Measurements from ENCODE around the gene B3GNT8. TPM values are rescaled to one million over a fixed set of nuclear protein-coding genes. Genes with fewer than 3 reads are reported as not detected.

The B3GNT8 gene
- total RNA-seq, 4 donors from 2014 or later = 11.6 to 84.4 (median 35.3) TPM

DNA sequence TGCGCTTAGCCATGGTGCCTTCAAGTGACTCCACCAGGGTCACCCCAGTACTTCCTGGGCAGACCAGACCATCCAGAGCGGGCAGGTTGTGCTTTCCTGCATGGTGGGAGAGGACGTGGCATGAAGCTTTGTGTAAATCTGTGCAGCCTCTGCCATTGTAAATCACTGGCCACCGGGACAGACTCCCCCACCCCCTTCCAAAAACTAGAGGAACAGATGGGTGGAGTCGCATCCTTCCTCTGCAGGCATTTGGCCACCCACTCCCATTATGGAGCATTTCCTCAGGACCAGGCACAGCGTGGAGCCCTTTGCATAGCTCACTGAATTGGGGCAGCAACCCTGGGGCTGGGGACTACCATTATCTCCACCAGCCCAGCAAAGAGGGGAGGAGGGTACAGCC is 21.4 kb downstream of the B3GNT8 start:
- Histone ChIP-seq H3K27ac (peak overlapping the region; percentile 67 to 96 (median 84)), H3K4me3 (no peak overlapping the region), H3K27me3 (no peaks in the 10 kb centered on the region), H3K4me1 (peaks cover 19 to 100% (median 43%) of the 10 kb centered on the region in 3 donors), H3K9me3 (no peaks in the 10 kb centered on the region), H3K36me3 (peaks cover 0 to 34% (median 4%) of the 10 kb centered on the region in 3 donors)
- no peak for TF ChIP-seq POLR2A (IDR thresholded peaks at IDR 0.05)
- TF ChIP-seq, protein P1, sequence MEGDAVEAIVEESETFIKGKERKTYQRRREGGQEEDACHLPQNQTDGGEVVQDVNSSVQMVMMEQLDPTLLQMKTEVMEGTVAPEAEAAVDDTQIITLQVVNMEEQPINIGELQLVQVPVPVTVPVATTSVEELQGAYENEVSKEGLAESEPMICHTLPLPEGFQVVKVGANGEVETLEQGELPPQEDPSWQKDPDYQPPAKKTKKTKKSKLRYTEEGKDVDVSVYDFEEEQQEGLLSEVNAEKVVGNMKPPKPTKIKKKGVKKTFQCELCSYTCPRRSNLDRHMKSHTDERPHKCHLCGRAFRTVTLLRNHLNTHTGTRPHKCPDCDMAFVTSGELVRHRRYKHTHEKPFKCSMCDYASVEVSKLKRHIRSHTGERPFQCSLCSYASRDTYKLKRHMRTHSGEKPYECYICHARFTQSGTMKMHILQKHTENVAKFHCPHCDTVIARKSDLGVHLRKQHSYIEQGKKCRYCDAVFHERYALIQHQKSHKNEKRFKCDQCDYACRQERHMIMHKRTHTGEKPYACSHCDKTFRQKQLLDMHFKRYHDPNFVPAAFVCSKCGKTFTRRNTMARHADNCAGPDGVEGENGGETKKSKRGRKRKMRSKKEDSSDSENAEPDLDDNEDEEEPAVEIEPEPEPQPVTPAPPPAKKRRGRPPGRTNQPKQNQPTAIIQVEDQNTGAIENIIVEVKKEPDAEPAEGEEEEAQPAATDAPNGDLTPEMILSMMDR (IDR thresholded peaks at IDR 0.05) = no peak
- DNase-seq = no peak
- WGBS, 2 donors = 90 to 100% methylated on average over 2 to 4 of the region's 6 CpGs
- intact Hi-C loops (cut with DNase I) = no loop called here

DNA sequence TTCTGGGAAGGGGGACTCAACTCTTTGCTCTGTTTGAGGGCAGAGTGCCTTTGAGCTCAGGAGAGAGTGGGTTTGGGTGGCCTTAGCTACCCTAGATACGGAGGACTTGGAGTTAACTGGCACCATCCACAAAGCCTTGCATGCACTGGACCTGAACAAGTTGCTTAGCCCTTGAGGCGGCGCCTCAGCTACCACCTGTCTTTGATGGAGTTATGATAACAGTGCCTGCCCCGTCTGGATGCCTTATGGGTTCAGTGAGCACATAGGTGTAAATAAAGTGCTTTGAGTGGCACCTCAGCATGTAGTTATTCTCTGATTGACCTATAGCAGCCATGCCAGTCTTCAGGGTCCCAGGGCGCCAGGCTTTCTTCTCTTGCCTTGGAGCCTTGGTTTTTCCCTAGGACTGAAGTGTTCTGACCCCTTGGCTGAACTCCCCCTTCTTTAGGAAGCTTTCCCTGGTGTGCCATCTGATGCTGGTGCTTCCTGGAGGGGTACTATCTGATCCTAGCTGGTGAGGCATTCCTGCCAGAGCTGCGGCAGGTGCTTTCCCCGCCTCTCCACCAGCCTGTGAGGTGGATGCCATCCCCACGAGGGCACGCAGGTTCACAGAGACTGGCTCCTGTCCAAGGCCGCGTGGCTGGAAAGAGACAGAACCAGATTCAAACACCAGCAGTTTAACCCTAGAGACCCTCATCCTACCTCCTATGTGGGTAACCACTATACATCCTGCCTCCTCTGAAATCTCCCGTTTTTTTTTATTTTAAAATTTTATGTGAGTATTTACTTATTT is 23.8 kb downstream of the B3GNT8 start:
- peaks cover 21 to 99% (median 40%) of the 10 kb centered on the region in 3 donors for H3K4me1 ChIP-seq
- no peaks in the 10 kb centered on the region for H3K9me3 ChIP-seq
- no peak for DNase-seq
- WGBS, 2 donors = 60 to 65% methylated on average over 10 to 12 of the region's 12 CpGs
- intact Hi-C loops (cut with DNase I) = no loop called here
- H3K4me3 ChIP-seq = no peak overlapping the region
- peak overlapping the region in 3 of 4 donors; percentile 75 to 96 (median 80) for H3K27ac ChIP-seq
- no peaks in the 10 kb centered on the region for H3K27me3 ChIP-seq
- TF ChIP-seq POLR2A (IDR thresholded peaks at IDR 0.05) = no peak
- TF ChIP-seq, protein P1 (IDR thresholded peaks at IDR 0.05) = no peak
- H3K36me3 ChIP-seq = peaks cover 0 to 38% (median 0%) of the 10 kb centered on the region in 3 donors

- H3K27me3 ChIP-seq = no peaks in the 10 kb centered on the region
- no peak overlapping the region for H3K4me3 ChIP-seq
- H3K9me3 ChIP-seq = no peaks in the 10 kb centered on the region
- H3K36me3 ChIP-seq = peaks cover 0 to 35% (median 0%) of the 10 kb centered on the region in 3 donors
- H3K27ac ChIP-seq = peak overlapping the region; percentile 68 to 96 (median 74)
- DNase-seq = no peak
- 61 to 77% methylated on average over 3 of the region's 3 CpGs for WGBS, 2 donors
- no peak for TF ChIP-seq POLR2A (IDR thresholded peaks at IDR 0.05)
- TF ChIP-seq, protein P1 (IDR thresholded peaks at IDR 0.05) = no peak
- intact Hi-C loops (cut with DNase I) = no loop called here
- H3K4me1 ChIP-seq = peaks cover 27 to 90% (median 41%) of the 10 kb centered on the region in 3 donors
Observed at GRCh38 chr19:41402010-41402409, 25.2 kb downstream of the B3GNT8 start.

DNA sequence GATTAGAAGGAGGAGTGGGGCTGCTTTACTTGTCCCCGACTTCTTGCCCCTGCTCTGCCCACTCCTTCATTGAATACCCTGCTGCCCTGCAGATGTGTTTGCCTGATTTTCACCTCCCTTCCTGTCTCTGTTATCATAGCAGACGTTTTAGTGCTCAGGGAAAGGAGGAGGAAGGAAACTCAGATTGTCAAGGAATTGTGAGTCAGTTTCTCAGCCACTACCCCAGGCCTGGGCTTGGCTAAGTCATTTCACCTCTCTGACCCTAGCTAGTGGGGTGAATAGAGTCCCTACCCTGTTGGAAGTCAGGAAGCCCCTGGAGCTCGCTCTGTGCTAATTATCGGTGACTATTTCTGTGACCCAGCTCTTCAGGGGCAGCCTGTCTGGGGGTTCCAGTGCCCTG is 25.7 kb downstream of the B3GNT8 start:
- 66 to 73% methylated on average over 3 to 4 of the region's 4 CpGs for WGBS, 2 donors
- TF ChIP-seq, protein P1 (IDR thresholded peaks at IDR 0.05) = no peak
- H3K4me1 ChIP-seq = peaks cover 26 to 90% (median 45%) of the 10 kb centered on the region in 3 donors
- H3K36me3 ChIP-seq = peaks cover 0 to 35% (median 0%) of the 10 kb centered on the region in 3 donors
- no peaks in the 10 kb centered on the region for H3K9me3 ChIP-seq
- DNase-seq = no peak
- no peak overlapping the region for H3K4me3 ChIP-seq
- no peaks in the 10 kb centered on the region for H3K27me3 ChIP-seq
- intact Hi-C loops (cut with DNase I) = no loop called here
- H3K27ac ChIP-seq = peak overlapping the region; percentile 68 to 96 (median 74)

DNA sequence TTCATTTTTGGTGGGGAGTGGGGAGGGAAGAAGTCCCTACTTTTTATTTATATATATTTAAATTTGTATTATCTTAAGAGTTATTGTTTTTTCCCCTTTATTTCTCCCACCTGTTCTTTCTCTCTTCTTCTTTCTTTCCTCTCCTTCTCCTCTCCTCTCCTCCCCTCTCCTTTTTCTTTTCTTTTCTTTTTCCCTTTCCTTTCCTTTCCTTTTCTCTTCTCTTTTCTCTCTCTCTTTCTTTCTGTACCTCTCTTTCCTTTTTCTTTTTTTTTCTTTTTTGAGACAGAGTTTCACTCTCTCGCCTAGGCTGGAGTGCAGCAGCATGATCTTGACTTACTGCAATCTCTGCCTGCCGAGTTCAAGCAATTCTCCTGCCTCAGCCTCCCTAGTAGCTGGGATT is 27.6 kb downstream of the B3GNT8 start:
- DNase-seq = no peak
- Histone ChIP-seq H3K4me1 (peaks cover 18 to 86% (median 37%) of the 10 kb centered on the region in 3 donors), H3K4me3 (peak overlapping the region in 2 of 4 donors; percentile 83 to 100), H3K27me3 (no peaks in the 10 kb centered on the region), H3K27ac (peak overlapping the region in 2 of 4 donors; percentile 96 to 100), H3K9me3 (no peaks in the 10 kb centered on the region), H3K36me3 (peaks cover 0 to 35% (median 0%) of the 10 kb centered on the region in 3 donors)
- intact Hi-C loops (cut with DNase I) = no loop called here
- TF ChIP-seq, protein P1 (IDR thresholded peaks at IDR 0.05) = no peak
- no peak for TF ChIP-seq POLR2A (IDR thresholded peaks at IDR 0.05)
- WGBS, 2 donors = 85 to 93% methylated on average over 2 of the region's 2 CpGs

All from esophagus squamous epithelium (tissue), 5 donors.